HL-60/S4 (cell line): ENCODE data around the gene NXN.

Experiments used
- in situ Hi-C: fragments of 300-500 bp; cut with MboI; formaldehyde crosslinking; loops from 2 replicates; pipeline ENCODE4 v1.14.3; 2022; ENCODE audit warnings: low sequenced_read_pairs

The NXN gene

GRCh38 chr17:979539-980405 is at the start of gene NXN:
NXN (minus strand) TSS chr17:979776.
- in situ Hi-C loops: loop anchor here (25.0 kb wide), 1 partner anchor 242 kb away; the partner anchor contains the start of gene TLCD3A

GRCh38 chr17:1027044-1027443 is 47.5 kb upstream of the NXN start:
- in situ Hi-C loops: no loop called here

- in situ Hi-C loops: no loop called here
Measured at GRCh38 chr17:1026599-1026975, 47.0 kb upstream of the NXN start.

GRCh38 chr17:1025733-1026598 is 46.4 kb upstream of the NXN start:
- in situ Hi-C loops: no loop called here

GRCh38 chr17:1024076-1024475 is 44.5 kb upstream of the NXN start:
- in situ Hi-C loops: no loop called here

- in situ Hi-C loops: no loop called here
Measured at GRCh38 chr17:1022278-1023024, 42.9 kb upstream of the NXN start.

- in situ Hi-C loops: no loop called here
Measured at GRCh38 chr17:1021147-1021546, 41.6 kb upstream of the NXN start.

- in situ Hi-C loops: no loop called here
Measured at GRCh38 chr17:1019451-1019850, 39.9 kb upstream of the NXN start.

- in situ Hi-C loops: no loop called here
Measured at GRCh38 chr17:1018547-1018946, 39.0 kb upstream of the NXN start.

- in situ Hi-C loops: no loop called here
Measured at GRCh38 chr17:1013729-1014090, 34.1 kb upstream of the NXN start.

- in situ Hi-C loops: no loop called here
Measured at GRCh38 chr17:1012823-1013728, 33.5 kb upstream of the NXN start.

GRCh38 chr17:1011760-1012735 is 32.5 kb upstream of the NXN start:
- in situ Hi-C loops: no loop called here

- in situ Hi-C loops: no loop called here
Measured at GRCh38 chr17:1011138-1011537, 31.6 kb upstream of the NXN start.

- in situ Hi-C loops: no loop called here
Measured at GRCh38 chr17:1010586-1010985, 31.0 kb upstream of the NXN start.

- in situ Hi-C loops: no loop called here
Measured at GRCh38 chr17:1010086-1010450, 30.5 kb upstream of the NXN start.

- in situ Hi-C loops: no loop called here
Measured at GRCh38 chr17:1009229-1010085, 29.9 kb upstream of the NXN start.

- in situ Hi-C loops: no loop called here
Measured at GRCh38 chr17:1008008-1008761, 28.6 kb upstream of the NXN start.
